Endometrial microvascular endothelial cells (primary cell): Measurements from ENCODE around the gene TASL. TPM values are rescaled to one million over a fixed set of nuclear protein-coding genes. Genes with fewer than 3 reads are reported as not detected.
"Not testable (repeated sequence)": the region's sequence is repeated elsewhere in the genome, so short reads cannot be mapped to it uniquely, and the experiment has no call there.

Experiments used
- in situ Hi-C: cut with HindIII; loops from 2 replicates; pipeline ENCODE4 v1.10.0; 2017; ENCODE audit warnings: low sequenced_read_pairs, low pct_unique_long_range_greater_than_20kb; ENCODE audit errors: inconsistent ontology term
- total RNA-seq: library from RNA; depleted of rRNA; stranded (reverse); fragments of >200 nt; gene quantifications from one replicate; pipeline ENCODE4 v1.2.3, GENCODE V29; 2015; ENCODE audit errors: inconsistent ontology term

The TASL gene, protein sequence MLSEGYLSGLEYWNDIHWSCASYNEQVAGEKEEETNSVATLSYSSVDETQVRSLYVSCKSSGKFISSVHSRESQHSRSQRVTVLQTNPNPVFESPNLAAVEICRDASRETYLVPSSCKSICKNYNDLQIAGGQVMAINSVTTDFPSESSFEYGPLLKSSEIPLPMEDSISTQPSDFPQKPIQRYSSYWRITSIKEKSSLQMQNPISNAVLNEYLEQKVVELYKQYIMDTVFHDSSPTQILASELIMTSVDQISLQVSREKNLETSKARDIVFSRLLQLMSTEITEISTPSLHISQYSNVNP
- total RNA-seq = not detected

DNA sequence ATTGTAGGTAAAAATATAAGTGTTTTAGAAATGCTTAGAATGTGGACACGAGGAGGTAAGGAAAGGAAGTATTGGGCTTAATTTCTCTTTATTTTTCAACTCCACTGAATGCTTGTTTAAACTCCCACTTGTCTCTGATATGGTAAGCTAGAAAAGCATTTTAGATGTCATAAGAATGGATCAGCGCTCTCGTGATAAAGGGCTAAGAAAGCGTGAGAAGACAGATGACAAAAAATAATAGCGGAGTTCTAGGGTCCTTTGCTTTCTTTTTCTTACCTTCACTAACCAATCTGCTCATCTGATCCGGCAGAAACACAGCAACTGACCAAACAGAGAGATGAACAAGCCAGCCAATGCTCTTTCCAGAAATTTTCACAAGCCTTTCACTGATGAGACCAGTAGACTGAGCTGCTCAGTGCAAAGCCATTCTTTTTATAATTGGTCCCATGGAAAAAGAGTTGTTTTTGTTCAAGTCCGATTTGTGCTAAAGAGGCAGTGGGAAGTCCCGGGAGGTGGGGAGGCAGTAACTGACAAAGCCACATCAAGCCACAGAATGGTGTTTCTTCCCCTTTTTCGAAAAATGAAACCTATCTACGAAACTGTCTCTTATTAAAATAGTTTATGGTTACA lies at the start of gene TASL:
Gene TASL (minus strand): TSS at position 405 of the 630 bp plus-strand sequence. CDS start 17,411 bp downstream, outside the sequence.
- in situ Hi-C loops = no loop called here

DNA sequence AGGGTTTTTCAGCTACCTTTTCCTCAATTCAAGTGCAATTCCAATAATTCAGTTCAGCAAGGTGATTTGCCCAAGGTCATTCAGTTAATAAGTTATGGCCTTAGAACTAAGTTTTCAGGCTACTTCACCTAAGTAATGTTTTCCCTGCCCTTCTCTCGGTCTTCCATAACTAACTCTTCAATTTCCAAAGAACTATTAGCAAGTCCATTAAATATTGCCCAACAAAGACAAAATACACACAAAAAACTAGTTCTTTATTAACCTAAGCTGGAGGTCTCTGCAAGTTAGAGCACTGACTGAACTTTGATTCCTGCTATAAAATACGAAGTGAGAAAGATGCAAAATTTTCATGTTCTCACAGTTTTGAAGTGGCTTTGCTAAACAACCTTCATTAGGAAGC lies 48.8 kb upstream of the TASL start:
- in situ Hi-C loops = no loop called here

DNA sequence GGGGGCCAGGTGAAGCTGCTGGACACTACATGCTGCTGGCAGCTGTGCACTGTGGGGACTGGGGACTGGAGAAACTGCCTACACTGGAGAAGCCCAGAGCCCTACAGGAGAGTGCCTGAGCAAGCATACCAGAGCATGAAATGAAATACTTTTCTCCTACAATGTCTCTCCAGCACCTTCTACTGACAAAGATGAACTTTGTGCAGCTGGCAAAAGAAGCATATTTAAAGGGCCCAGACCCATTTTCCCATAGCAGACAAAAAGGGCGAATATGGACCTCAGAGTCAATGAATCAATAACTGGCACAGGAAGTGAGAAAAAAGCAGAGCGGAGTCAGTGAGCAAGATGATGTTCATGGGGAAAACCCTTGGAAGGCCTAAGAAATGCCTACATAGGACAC lies 44.8 kb upstream of the TASL start:
- in situ Hi-C loops = no loop called here

DNA sequence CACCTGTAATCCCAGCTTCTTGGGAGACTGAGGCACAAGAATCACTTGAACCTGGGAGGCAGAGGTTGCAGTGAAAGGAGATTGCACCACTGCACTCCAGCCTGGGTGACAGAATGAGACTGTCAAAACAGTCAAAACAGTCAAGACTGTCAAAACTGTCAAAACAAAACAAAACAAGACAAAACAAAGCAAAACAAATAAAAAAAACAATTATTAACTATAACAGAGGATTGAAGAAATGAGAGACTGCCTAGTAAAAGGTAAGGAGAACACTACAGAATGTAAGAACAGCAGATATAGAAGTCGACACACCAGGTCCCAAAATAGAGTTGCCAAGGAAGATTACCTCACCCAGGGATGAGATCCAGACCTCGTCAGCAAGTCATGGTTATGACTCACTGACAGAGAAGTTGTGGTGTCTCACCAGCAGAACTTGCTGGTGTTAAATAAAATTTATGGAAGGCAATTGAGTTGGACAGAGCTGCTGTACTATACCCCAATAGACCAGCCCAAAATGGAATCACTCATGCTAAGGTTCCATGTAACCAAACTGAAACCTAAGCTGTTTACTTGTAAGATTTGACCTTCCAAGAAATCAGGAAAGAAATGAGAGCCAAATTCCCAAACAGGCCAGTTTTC lies 43.5 kb upstream of the TASL start:
- in situ Hi-C loops = no loop called here

DNA sequence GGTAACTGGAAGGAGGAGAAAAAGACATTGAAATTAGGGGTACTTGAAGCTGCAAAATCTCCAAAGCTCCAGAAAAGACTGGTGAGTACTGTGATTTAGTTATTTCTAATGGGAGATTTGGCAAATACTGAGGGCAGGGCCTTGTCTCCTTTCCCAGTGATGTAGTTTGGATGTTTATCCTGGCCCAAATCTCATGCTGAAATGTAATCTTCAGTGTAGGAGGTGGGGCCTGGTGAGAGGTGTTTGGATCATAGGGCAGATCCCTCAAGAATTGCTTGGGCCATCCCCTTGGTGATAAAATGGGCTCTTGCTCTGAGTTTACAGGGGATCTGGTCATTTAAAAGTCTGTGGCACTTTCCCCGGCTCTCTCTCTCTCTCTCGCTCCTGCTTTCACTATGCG lies 42.6 kb upstream of the TASL start:
- in situ Hi-C loops = no loop called here

DNA sequence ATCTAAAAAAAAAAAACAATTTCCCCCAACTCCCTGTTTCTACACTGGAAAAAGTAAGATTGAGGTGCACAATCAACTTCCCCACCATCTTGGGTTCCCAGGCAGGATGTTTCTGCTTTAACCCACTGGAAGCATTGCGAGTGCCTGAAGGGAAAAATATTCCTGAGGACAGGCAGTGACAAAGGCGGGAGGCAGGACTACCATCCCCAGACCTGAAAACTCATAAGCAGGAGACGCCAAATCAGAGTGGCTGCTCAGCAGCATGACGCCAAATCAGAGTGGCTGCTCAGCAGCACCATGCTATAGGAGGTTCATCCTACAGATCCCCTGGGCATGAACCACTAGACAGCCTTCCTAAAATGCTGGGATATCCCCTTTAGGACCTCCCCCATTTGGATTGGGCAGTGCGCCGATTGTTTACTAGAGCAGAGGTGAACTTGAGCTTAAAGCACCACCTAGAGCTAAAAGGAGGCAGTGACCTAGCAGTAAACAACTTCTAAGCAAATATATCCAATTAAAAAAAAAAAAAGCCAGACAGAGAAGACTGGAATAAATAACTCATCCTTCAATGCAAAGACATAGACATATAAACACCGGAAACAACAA lies 40.7 kb upstream of the TASL start:
- in situ Hi-C loops = no loop called here

DNA sequence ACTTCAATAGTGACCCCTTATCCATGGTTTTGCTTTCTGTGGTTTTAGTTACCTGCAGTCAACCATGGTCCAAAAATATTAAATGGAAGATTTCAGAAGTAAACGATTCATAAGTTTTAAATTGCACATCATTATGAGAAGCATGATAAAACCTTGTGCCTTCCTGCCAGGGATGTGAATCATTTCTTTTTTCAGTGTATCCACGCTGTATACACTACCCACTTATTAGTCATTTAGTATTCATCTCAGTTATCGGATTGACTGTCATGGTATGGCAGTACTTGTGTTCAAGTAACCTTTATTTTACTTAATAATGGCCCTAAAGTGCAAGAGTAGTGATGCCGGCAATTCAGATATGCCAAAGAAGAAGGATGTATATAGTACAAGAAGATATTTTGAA lies 37.7 kb upstream of the TASL start:
- in situ Hi-C loops = no loop called here

DNA sequence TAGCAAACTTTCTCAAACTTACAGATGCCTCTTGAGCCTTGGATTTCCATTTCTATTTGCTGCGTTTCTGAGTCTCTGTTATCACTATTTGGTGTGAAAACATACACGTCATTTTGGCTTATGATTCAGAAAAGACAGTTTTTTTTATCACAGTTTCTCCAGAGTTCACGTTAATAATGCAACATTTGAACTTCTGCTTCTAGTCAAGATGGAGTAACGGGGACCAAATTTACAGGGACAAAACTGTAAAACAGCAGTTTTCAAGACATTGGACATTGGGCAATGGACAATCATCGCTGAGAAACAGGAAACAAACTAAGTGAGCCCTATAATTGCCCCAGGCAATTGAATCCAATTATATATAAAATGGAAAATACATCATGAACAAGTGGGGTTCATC lies 36.2 kb upstream of the TASL start:
- in situ Hi-C loops = no loop called here

DNA sequence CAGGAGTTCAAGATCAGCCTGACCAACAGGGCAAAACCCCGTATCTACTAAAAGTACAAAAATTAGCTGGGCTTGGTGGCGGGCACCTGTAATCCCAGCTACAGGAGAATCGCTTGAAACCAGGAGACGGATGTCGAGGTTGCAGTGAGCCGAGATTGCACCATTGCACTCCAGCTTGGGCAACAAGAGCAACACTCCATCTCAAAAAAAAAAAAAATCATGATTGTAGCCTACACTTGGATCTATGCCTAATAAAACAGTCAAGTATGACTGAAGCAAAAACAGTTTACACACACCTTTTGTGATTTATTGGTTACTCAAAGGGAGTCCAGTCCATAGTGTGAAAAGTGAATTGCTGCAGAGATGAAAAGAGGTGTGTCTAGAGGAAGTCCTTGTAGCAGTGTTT lies 34.7 kb upstream of the TASL start:
- in situ Hi-C loops = no loop called here

DNA sequence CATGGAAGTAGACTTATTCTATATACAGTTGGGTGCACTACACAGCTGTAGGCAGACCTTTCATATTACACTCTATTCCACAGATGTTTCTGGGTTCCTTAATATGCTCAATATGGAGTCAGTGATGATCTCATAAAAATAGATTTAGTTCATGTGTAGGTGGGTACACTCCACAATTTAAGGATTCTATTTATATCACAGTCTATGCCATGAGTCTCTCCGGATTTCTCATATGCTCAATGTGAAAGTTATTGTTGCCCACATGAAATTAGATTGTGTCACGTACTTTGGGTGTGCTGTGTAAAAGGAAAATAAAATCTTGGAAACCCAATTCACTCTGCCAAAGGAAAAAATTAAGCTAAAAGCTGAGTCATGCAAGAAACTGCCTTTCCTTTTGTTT lies 32.5 kb upstream of the TASL start:
- in situ Hi-C loops = no loop called here

DNA sequence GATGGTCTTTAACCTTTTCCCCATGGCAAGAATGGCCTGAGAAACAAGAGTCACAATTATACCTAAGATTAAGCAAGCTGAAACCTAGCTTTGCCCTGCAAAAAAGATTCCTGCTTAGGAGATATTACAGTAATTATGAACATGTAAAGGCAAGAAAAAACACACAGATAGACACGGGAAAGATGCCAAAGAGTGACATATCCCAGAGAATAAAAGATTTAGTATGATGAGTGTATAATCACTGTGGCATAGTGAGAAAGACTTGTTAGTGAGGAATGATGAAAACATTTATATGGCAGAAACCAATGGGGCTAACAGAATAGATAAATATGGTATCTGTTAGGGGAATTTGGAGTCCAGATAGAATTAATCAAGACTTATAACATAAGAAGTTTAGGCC lies 29.6 kb upstream of the TASL start:
- in situ Hi-C loops = no loop called here

DNA sequence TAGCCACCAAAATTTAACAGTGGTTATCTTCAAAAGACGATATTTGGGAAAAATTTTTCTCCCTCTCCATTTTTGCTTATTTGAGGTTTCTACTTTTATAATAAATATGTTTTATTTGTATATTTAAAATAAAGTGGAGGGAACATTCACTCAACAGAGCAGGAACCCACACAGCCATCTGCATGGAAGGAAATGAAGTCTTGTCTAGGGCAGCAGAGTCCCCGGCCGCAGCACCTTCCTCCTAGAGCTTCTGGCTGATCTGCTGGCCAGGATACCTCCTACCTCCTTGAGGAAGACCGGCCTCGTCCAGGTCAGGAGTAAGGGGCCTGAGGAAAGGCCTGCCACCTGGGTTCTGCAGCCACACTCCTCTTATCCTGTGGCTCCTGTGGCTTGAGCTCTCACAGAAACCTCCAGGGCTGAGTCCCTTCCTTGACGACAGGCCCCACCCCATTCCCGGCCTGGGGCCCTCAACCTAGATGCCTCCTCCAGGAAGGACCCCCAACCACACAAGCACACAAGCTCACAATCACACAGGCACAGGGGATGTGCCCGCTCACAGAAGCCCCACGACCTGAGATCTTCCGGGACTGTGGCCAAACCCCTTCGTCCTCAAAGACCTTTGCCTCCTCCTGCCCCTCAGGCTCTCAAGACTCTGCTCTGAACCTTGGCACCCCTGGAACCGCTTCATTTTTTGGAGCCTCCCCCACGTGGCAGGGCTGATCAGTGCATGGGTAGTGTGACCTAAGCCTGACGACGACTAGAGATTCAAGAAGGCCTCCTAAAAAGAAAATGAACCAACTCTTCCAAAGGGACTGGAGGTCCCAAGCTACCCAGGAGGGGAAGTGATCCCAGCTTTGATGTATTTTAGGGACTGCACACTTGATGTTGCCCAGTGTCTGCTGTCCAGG lies 23.0 kb upstream of the TASL start:
- in situ Hi-C loops = not testable (repeated sequence)

DNA sequence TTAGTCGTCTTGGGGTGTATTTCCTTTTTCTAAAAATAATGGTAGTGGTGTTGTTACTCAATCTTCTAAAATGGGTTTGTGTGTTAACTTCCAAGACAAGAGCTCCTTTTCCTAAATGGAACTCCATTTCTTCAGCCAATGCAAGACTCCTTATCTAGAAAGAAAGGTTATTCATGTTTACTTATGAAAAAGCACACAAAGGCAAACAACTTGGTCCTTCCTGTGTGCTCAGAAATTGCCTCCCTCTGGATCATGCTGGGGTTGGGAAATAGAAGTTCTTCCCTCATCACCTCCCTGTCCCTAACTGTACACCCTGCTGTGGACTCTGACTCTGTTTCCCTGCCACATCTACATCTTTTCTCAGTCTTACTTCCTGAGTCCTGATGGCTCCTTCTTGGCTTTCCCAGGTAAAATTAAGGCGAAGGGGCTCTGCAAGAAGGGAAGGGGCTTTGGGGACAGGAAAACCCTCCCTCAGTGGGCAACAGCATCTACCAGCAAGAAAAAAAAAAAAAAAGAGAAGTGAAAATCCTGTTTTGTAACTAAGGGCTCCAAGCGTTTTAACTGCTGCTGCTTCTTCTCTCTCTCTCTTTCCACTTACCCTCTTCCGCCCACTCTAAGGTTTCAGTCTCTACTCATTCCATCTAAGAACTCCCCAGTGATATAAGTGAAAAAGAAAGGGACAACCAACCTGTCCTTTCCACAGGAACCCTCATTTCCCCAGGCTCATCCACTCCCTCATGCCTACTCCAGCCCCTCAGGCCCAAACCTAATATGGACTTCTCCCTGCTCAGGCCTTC lies 19.8 kb upstream of the TASL start:
- in situ Hi-C loops = no loop called here

DNA sequence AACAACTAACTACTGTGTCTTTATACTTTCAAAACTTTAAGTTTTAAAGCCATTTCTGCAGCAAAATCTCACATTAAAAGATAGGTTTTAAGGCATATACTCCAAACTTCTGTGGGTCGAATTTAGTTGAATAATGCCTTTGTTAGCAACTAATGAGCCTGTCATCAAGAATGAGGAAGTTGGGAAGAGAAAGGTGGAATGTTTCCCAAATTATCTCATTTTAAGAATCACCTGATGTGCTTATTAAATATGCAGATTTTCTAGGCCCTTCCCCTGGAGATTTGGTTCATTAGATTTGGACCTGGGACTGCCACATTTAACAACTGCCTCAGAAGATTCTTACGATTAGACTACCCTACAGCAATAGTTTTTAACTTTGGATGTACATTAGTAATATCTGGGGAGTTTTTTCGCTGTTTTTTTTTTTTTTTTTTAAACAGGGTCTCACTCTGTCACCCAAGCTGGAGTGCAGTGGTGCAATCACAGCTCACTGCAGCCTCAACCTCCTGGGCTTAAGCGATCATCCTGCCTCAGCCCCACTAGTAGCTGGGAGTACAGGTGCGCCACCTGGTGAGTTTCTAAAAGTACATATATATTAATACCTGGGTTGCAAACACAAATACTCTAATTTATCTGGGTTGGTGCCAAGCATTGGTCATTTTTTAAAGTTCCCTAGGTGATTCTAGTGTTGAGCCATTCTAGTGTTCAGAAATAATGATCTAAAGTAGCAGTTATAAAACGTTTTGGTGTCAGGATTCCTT lies 16.1 kb upstream of the TASL start:
- in situ Hi-C loops = no loop called here

DNA sequence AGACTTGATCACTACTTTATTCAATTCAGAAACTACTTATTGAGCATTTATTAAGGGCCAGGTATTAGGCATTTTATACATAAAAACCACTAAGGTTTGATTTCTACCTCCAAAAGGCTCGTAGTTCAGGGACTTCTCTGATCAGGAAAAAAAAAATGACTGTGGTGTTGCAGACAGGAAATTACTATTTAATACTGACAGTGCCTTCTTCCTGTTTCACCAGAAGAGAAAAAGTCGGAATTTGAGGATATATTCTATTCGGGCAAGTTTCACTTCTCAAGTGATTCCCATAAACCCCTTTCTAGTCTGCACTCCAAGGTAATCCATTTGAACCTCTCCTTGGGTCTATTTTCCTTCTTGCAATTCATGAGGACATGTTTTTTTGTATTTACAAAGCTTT lies 15.3 kb upstream of the TASL start:
- in situ Hi-C loops = no loop called here

DNA sequence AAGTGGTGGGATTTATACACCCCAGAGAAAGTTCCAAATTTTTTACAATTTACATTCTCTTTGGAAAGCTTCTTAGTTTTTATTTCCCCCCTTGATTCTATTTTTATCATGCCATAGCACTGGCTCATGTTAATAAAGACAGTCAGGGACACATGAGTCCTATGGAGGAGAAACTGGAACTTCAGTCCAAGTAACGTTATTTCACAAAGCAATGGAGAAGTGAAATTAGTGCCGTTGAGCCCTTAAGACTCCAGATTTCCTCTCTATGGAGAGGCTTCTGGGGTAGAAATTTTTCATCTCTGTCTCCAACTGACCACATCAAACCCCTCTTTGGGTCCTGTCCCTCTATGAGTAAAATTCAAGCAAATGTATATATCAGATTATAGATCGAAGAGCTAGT lies 12.8 kb upstream of the TASL start:
- in situ Hi-C loops = no loop called here

DNA sequence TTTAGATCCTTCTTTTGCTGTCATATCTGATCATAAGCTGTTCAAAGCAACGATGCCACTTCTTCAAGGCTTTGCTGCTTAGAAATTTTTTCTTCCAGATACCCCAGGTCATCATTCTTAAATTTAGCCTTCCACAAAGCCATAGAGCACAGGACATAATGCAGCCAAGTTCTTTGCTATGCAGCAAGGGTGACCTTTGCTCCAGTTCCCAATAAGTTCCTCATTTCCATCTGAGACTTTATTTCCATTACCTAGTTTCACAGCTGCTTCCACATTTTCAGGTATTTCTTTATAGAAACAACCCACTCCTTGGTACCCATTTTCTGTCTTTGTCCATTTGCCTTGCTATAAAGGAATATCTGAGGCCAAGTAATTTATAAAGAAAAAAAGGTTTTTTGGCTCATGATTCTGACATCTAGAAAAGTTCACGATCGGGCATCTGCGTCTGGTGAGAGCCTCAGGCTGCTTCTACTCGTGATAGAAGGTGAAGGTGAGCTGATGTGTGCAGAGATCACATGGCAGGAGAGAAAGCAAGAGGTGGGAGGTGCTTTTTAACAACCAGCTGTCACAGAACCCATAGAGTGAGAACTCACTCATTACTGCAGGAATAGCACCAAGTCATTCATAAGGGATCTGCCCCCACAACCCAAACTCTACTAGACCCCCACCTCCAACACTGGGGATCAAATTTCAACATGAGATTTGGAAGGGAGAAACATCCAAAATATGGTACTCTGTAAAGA lies 11.8 kb upstream of the TASL start:
- in situ Hi-C loops = no loop called here
